Neural cell (in vitro differentiated cells): ENCODE results near the gene RRBP1. TPM values are rescaled to one million over a fixed set of nuclear protein-coding genes. Genes with fewer than 3 reads are reported as not detected.

Experiments used
- H2AFZ ChIP-seq: fragments of 200-600, 300-800 bp; sonication (generic), shearing (Covaris generic); 2 replicates; pipeline ENCODE4 v1.6.0; 2014; ENCODE audit warnings: low read depth, mild to moderate bottlenecking, antibody characterized with exemption, low read length, moderate library complexity
- H3F3A ChIP-seq: fragments of 200-600 bp; shearing (Covaris generic); 2 replicates; pipeline ENCODE4 v1.6.1; 2016; ENCODE audit warnings: mild to moderate bottlenecking, moderate library complexity, mixed read lengths, antibody characterized with exemption, low read length; ENCODE audit not compliant: insufficient read depth, poor library complexity, severe bottlenecking
- H3K27ac ChIP-seq: fragments of 200-600, 300-800 bp; sonication (generic), shearing (Covaris generic); 2 replicates; pipeline ENCODE4 v1.5.1; 2014; ENCODE audit warnings: mild to moderate bottlenecking, low read length, moderate library complexity
- H3K27me3 ChIP-seq: fragments of 300-800, 200-600 bp; sonication (generic), shearing (Covaris generic); 2 replicates; pipeline ENCODE4 v1.6.0; 2014; ENCODE audit warnings: mild to moderate bottlenecking, low read depth, low read length, moderate library complexity; ENCODE audit not compliant: insufficient read depth
- H3K36me3 ChIP-seq: fragments of 300-800, 200-600 bp; sonication (generic), shearing (Covaris generic); 2 replicates; pipeline ENCODE4 v1.5.1; 2014; ENCODE audit warnings: mild to moderate bottlenecking, antibody characterized with exemption, low read length, moderate library complexity; ENCODE audit not compliant: insufficient read depth
- H3K4me2 ChIP-seq: fragments of 300-800, 200-600 bp; sonication (generic), shearing (Covaris generic); 2 replicates; pipeline ENCODE4 v1.6.0; 2014; ENCODE audit warnings: mild to moderate bottlenecking, low read length
- H3K4me3 ChIP-seq: fragments of 300-800, 200-600 bp; sonication (generic), shearing (Covaris generic); 2 replicates; pipeline ENCODE4 v1.5.1; 2014; ENCODE audit warnings: mild to moderate bottlenecking, low read length, moderate library complexity
- H3K79me2 ChIP-seq: fragments of 200-600 bp; shearing (Covaris generic); replicated peaks from 2 replicates; pipeline ENCODE4 v1.6.0; 2014; ENCODE audit warnings: mild to moderate bottlenecking, low read length, moderate library complexity; ENCODE audit not compliant: insufficient read depth
- H3K9ac ChIP-seq: fragments of 300-800, 200-600 bp; sonication (generic), shearing (Covaris generic); 2 replicates; pipeline ENCODE4 v1.6.1; 2016; ENCODE audit warnings: mild to moderate bottlenecking, low read length, mixed read lengths
- H3K9me2 ChIP-seq: fragments of 200-600 bp; shearing (Covaris generic); 2 replicates; pipeline ENCODE4 v1.6.1; 2016; ENCODE audit warnings: mild to moderate bottlenecking, low read length, mixed read lengths; ENCODE audit not compliant: insufficient read depth
- H3K9me3 ChIP-seq: fragments of 200-600, 300-800 bp; sonication (generic), shearing (Covaris generic); 2 replicates; pipeline ENCODE4 v1.6.1; 2016; ENCODE audit warnings: mild to moderate bottlenecking, mixed run types, low read length, moderate library complexity, mixed read lengths
- H4K20me1 ChIP-seq: fragments of 200-600 bp; shearing (Covaris generic); 2 replicates; pipeline ENCODE4 v1.6.1; 2016; ENCODE audit warnings: mild to moderate bottlenecking, mixed run types; ENCODE audit not compliant: insufficient read depth
- EP300 ChIP-seq: fragments of 450-650 bp; conservative IDR thresholded peaks from 2 replicates; pipeline ENCODE4 v1.6.1; 2014; ENCODE audit warnings: antibody characterized with exemption, mild to moderate bottlenecking, moderate library complexity; ENCODE audit not compliant: poor library complexity, severe bottlenecking
- EZH2 ChIP-seq: fragments of 200-600, 300-800 bp; shearing (Covaris generic), sonication (generic); IDR thresholded peaks from 2 replicates; pipeline ENCODE4 v1.6.1; 2014; ENCODE audit warnings: antibody characterized with exemption, low read length, borderline replicate concordance, mild to moderate bottlenecking; ENCODE audit not compliant: insufficient read depth, poor library complexity, severe bottlenecking
- MXI1 ChIP-seq: fragments of 450-650 bp; conservative IDR thresholded peaks from 2 replicates; pipeline ENCODE4 v1.6.1; 2014; ENCODE audit warnings: antibody characterized with exemption, mild to moderate bottlenecking; ENCODE audit not compliant: poor library complexity, severe bottlenecking
- POLR2AphosphoS5 ChIP-seq: IDR thresholded peaks from 2 replicates; pipeline ENCODE4 v1.6.1; 2012
- RAD21 ChIP-seq: fragments of 450-650 bp; conservative IDR thresholded peaks from 2 replicates; pipeline ENCODE4 v1.6.1; 2014; ENCODE audit warnings: antibody characterized with exemption, mild to moderate bottlenecking, moderate library complexity
- SMC3 ChIP-seq: fragments of 450-650 bp; conservative IDR thresholded peaks from 2 replicates; pipeline ENCODE4 v1.6.1; 2014; ENCODE audit warnings: antibody characterized with exemption, mild to moderate bottlenecking, moderate library complexity; ENCODE audit not compliant: poor library complexity
- TAF1 ChIP-seq: IDR thresholded peaks from 2 replicates; pipeline ENCODE4 v1.6.1; 2012; ENCODE audit warnings: low read depth
- polyA plus RNA-seq: library from polyadenylated mRNA; depleted of rRNA; stranded (reverse); fragments of >200 nt; gene quantifications from 2 replicates; pipeline ENCODE4 v1.2.3, GENCODE V29; 2014
- TF ChIP-seq, protein P1 (sequence below): fragments of 450-650 bp; IDR thresholded peaks from 2 replicates; pipeline ENCODE4 v1.5.1; 2014; ENCODE audit warnings: antibody characterized with exemption, mild to moderate bottlenecking, moderate library complexity; ENCODE audit not compliant: poor library complexity, severe bottlenecking
- TF ChIP-seq, protein P2 (sequence below): IDR thresholded peaks from 2 replicates; pipeline ENCODE4 v1.6.1; 2012; ENCODE audit warnings: borderline replicate concordance

The RRBP1 gene
- polyA plus RNA-seq, 1 donor from 2014 or later, result 2.2 TPM

DNA sequence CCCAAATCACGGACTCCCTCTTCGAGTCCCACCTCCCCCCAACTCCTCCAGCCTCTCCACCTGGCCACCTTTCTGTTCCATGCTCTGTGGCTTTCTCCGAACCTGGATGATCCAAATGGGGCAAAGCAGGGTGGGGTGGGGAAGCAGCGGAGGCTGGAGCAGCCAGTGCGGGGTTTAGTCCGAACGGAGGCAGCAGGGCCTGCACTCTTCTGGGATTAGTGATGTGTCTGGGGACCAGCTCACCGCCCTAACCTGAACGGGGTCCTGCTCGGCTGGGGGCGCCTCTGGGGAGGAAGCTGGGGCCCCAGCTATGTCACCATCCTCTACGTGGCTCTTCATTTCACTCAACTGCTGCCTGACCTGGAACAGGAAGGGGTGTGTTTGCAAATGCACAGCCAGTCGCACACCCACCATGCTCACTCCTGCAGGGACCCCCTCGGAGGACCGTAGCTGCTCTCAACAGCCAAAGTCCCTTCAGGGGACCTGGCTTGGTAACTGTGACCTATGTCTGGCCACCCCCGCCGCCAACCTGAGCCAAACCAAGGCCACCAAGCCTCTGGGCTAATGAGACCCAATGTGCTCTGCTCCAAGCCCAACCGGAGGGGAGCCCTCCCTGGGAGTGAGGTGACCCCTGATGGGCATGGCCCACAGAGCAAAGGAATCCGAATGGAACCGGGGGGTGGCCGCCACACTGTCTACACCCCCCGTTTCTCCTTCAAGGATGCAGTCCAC lies 65.4 kb downstream of the RRBP1 start:
- Histone ChIP-seq H2AFZ (no peak overlapping the region), H3K27me3 (no peaks in the 10 kb centered on the region), H3K36me3 (no peaks in the 10 kb centered on the region), H4K20me1 (no peaks in the 10 kb centered on the region), H3K4me2 (no peak overlapping the region), H3K27ac (no peak overlapping the region), H3K9me3 (no peaks in the 10 kb centered on the region), H3K9ac (no peak overlapping the region), H3K79me2 (no peaks in the 10 kb centered on the region), H3K9me2 (no peaks in the 10 kb centered on the region), H3K4me3 (no peak overlapping the region), H3F3A (no peaks in the 10 kb centered on the region)
- TF ChIP-seq SMC3 (no peak), EP300 (no peak), TAF1 (no peak), EZH2 (no peak), POLR2AphosphoS5 (no peak), MXI1 (no peak), RAD21 (no peak)
- TF ChIP-seq, protein P1, sequence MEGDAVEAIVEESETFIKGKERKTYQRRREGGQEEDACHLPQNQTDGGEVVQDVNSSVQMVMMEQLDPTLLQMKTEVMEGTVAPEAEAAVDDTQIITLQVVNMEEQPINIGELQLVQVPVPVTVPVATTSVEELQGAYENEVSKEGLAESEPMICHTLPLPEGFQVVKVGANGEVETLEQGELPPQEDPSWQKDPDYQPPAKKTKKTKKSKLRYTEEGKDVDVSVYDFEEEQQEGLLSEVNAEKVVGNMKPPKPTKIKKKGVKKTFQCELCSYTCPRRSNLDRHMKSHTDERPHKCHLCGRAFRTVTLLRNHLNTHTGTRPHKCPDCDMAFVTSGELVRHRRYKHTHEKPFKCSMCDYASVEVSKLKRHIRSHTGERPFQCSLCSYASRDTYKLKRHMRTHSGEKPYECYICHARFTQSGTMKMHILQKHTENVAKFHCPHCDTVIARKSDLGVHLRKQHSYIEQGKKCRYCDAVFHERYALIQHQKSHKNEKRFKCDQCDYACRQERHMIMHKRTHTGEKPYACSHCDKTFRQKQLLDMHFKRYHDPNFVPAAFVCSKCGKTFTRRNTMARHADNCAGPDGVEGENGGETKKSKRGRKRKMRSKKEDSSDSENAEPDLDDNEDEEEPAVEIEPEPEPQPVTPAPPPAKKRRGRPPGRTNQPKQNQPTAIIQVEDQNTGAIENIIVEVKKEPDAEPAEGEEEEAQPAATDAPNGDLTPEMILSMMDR, result no peak
- TF ChIP-seq, protein P2, sequence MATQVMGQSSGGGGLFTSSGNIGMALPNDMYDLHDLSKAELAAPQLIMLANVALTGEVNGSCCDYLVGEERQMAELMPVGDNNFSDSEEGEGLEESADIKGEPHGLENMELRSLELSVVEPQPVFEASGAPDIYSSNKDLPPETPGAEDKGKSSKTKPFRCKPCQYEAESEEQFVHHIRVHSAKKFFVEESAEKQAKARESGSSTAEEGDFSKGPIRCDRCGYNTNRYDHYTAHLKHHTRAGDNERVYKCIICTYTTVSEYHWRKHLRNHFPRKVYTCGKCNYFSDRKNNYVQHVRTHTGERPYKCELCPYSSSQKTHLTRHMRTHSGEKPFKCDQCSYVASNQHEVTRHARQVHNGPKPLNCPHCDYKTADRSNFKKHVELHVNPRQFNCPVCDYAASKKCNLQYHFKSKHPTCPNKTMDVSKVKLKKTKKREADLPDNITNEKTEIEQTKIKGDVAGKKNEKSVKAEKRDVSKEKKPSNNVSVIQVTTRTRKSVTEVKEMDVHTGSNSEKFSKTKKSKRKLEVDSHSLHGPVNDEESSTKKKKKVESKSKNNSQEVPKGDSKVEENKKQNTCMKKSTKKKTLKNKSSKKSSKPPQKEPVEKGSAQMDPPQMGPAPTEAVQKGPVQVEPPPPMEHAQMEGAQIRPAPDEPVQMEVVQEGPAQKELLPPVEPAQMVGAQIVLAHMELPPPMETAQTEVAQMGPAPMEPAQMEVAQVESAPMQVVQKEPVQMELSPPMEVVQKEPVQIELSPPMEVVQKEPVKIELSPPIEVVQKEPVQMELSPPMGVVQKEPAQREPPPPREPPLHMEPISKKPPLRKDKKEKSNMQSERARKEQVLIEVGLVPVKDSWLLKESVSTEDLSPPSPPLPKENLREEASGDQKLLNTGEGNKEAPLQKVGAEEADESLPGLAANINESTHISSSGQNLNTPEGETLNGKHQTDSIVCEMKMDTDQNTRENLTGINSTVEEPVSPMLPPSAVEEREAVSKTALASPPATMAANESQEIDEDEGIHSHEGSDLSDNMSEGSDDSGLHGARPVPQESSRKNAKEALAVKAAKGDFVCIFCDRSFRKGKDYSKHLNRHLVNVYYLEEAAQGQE, result no peak

DNA sequence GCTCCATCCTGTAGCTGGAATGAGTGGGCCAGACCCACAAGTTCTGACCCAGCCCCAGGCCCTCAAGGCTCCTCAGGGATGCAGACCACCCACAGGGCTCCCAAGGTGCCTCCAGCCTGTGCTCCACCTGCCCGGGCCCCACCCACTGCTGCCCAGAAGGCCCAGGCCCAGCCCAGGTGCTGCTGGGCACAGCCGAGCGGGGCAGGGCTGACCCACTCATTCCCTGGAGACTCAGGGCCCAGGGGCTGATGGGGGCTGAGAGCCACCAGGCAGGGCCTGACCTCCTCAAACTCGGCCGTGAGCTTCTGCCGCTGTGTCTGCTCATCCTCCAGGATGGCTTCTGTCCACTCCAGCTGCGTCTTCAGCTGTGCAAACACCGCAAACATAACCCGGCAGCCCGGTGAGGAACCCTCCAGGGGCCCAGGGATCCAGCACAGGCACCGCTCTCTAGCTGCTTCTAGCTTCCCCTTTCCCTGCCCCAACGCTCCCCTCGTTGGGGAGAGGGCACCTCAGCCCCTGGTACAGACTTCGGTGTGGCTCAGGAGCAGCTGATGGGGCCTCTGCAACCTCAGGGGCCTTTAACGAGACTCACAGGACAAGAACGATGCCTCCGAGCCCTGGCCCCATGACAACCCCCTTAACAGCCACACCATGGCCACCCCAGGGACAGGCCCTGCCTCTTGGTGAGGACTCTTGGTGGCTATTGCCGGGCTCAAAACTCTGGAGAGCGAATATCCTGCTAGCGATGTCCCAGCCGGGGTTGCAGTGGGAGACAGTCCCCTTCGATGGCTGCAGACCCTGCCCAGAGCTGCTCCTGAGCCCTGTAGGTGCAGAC lies 66.2 kb downstream of the RRBP1 start:
- TF ChIP-seq, protein P2, result no peak
- no peak for TF ChIP-seq TAF1
- no peak for TF ChIP-seq SMC3
- no peak for TF ChIP-seq MXI1
- TF ChIP-seq POLR2AphosphoS5, result no peak
- TF ChIP-seq EZH2, result no peak
- TF ChIP-seq RAD21, result no peak
- TF ChIP-seq EP300, result no peak
- TF ChIP-seq, protein P1, result no peak
- Histone ChIP-seq H4K20me1 (no peaks in the 10 kb centered on the region), H3K9me2 (no peaks in the 10 kb centered on the region), H3K27me3 (no peaks in the 10 kb centered on the region), H3K27ac (no peak overlapping the region), H3K36me3 (no peaks in the 10 kb centered on the region), H3K79me2 (no peaks in the 10 kb centered on the region), H3F3A (no peaks in the 10 kb centered on the region), H3K9ac (no peak overlapping the region), H3K9me3 (no peaks in the 10 kb centered on the region), H3K4me2 (no peak overlapping the region), H2AFZ (no peak overlapping the region), H3K4me3 (no peak overlapping the region)
